Measurements from ENCODE around the gene SMARCD3. TPM values are rescaled to one million over a fixed set of nuclear protein-coding genes. Genes with fewer than 3 reads are reported as not detected.
A peak's percentile ranks its signal among the peaks of the same experiment; 100 is the strongest.

SMARCD3 gene
- 10 to 100 TPM; 21.3 to 80.7 (median 43.3) TPM for total RNA-seq

DNA sequence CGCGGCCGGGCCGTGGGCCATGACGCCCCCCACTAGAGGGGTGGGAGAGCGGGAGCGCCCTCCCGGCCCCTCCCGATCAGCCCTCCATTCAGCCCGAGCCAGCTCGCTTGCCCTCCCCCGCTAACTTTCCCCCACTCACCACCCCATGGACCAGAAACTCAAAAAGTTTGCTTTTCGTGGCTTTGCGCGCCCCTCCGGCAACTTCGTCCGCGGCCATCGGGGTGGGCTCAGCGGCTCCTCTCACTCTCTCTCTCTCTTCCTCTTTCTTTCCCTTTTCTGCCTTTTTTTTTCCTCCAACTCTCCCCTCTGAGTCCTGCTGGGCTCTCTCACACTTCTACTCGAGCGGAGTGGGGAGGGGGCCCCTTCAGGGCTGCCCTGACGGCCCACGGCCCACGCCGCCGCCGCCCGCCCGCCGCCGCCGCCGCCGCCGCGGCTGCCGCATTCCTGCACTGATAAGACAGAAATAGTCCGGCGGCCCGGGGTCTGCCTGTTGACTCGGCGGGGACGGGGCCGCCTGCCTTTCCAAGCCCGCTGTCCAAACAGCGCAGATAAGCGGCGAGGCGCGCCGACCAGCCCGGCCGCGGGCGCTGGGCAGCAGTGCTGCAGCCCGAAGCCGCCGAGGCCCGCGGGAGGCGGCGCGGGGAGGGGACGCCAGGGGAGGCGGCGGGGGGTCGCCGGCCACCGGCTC is at the start of gene SMARCD3:
TSS of gene SMARCD3 (minus strand) at position 349 of the 688 bp plus-strand sequence. CDS start at position 217, 132 bp downstream.
- Histone ChIP-seq H3K9me3 (no peaks in the 10 kb centered on the region), H3K4me3 (peak within 1 kb of the TSS; percentile 61 to 78), H3K27ac (peak within 1 kb of the TSS; percentile 95 to 97), H3K4me1 (peaks cover 0 to 44% of the 10 kb centered on the region in 2 donors), H3K27me3 (no peaks in the 10 kb centered on the region), H3K36me3 (no peaks in the 10 kb centered on the region)
- intact Hi-C loops (cut with DNase I; ENCODE audit: low total_unique reads) = loop anchor here (10.0 kb wide), 1 partner anchor 56 kb away; no protein-coding TSS in a partner anchor
- TF ChIP-seq POLR2A (IDR thresholded peaks at IDR 0.05) = no peak
- TF ChIP-seq, protein P1, sequence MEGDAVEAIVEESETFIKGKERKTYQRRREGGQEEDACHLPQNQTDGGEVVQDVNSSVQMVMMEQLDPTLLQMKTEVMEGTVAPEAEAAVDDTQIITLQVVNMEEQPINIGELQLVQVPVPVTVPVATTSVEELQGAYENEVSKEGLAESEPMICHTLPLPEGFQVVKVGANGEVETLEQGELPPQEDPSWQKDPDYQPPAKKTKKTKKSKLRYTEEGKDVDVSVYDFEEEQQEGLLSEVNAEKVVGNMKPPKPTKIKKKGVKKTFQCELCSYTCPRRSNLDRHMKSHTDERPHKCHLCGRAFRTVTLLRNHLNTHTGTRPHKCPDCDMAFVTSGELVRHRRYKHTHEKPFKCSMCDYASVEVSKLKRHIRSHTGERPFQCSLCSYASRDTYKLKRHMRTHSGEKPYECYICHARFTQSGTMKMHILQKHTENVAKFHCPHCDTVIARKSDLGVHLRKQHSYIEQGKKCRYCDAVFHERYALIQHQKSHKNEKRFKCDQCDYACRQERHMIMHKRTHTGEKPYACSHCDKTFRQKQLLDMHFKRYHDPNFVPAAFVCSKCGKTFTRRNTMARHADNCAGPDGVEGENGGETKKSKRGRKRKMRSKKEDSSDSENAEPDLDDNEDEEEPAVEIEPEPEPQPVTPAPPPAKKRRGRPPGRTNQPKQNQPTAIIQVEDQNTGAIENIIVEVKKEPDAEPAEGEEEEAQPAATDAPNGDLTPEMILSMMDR (IDR thresholded peaks at IDR 0.05) = no peak
- peak; percentile 64 to 74 for DNase-seq

DNA sequence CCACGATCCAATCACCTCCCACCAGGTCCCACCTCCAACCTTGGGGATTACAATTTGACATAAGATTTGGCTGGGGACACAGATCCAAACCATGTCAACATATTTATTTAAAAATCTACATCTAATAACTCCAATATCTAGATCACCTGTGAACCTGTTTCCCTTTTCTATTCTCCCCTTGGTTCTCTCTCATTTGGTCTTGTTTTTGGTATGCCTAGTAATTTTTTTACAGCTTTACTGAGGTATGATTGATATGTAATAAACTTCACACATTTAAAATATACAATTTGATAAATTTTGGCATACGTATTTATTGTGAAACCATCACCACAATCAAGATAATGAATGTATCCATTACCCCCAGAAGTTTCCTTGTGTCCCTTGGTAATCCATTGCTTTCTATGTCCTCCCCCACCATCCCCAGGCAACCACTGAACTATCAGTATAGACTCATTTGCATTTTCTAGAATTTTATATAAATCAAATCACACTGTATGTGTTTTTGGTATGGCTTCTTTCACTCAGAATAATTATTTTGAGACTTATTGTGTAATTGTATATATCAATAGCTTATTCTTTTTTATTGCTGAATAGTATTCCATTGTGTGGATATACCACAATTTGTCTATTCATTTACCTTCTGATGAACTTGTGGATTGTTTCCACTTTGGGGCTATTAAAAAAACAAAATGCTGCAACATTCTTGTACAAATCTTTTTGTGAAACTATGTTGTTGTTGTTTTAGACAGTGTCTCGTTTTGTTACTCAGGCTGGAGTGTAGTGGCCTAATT is 47.9 kb upstream of the SMARCD3 start:
- Histone ChIP-seq H3K27ac (no peak overlapping the region), H3K27me3 (no peaks in the 10 kb centered on the region), H3K4me3 (no peak overlapping the region), H3K4me1 (no peaks in the 10 kb centered on the region), H3K9me3 (no peaks in the 10 kb centered on the region), H3K36me3 (no peaks in the 10 kb centered on the region)
- no peak for DNase-seq
- intact Hi-C loops (cut with DNase I; ENCODE audit: low total_unique reads) = no loop called here
- TF ChIP-seq POLR2A (IDR thresholded peaks at IDR 0.05) = no peak
- TF ChIP-seq, protein P1 (IDR thresholded peaks at IDR 0.05) = no peak

DNA sequence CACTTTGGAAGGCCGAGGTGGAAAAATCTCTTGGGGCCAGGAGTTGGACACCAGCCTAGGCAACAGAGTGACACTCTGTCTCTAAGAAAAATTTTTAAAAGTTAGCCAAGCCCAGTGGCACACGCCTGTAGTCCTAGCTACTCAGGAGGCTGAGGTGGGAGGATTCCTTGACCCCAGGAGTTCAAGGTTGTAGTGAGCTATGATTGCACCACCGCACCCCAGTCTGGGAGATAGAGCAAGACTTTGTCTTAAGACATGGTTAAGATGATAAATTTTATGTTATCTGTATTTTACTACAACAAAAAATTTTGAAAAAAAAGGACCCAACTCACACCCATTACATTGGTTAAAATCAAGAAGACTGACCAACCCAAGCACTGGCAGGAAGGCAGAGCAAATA is 44.4 kb upstream of the SMARCD3 start:
- TF ChIP-seq, protein P1 (IDR thresholded peaks at IDR 0.05) = no peak
- no peak for TF ChIP-seq POLR2A (IDR thresholded peaks at IDR 0.05)
- Histone ChIP-seq H3K27ac (no peak overlapping the region), H3K27me3 (no peaks in the 10 kb centered on the region), H3K4me1 (no peaks in the 10 kb centered on the region), H3K36me3 (no peaks in the 10 kb centered on the region), H3K4me3 (no peak overlapping the region), H3K9me3 (no peaks in the 10 kb centered on the region)
- DNase-seq = no peak
- intact Hi-C loops (cut with DNase I; ENCODE audit: low total_unique reads) = no loop called here

DNA sequence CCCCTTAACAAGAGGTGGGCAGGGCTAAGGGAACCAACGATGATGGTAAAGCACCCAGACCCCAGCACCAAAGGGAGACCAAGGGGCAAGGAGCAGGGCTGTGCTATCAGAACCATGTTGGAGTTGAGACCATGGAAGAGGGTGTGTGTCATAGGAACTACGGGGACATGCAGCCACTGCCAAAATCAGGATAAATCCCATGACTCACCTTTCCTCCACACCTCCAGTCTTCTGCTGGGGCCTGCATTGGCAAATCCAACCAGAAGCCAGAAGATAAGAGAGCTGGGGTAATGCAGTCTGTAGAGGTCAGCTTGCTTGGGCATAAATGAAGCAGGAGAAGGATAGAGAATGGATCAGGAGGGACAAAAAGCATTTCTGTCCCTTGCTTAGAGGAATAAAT is 42.7 kb upstream of the SMARCD3 start:
- intact Hi-C loops (cut with DNase I; ENCODE audit: low total_unique reads) = no loop called here

More for the DNA sequence above, 42.7 kb upstream of the SMARCD3 start:
- H3K27ac ChIP-seq = no peak overlapping the region
- TF ChIP-seq, protein P1 (IDR thresholded peaks at IDR 0.05) = no peak
- TF ChIP-seq POLR2A (IDR thresholded peaks at IDR 0.05) = no peak
- no peaks in the 10 kb centered on the region for H3K36me3 ChIP-seq
- H3K9me3 ChIP-seq = no peaks in the 10 kb centered on the region
- no peaks in the 10 kb centered on the region for H3K4me1 ChIP-seq
- H3K27me3 ChIP-seq = no peaks in the 10 kb centered on the region
- no peak for DNase-seq
- no peak overlapping the region for H3K4me3 ChIP-seq

Data from uterus (tissue), 4 donors.